Mesenteric fat pad (tissue), 1 donor: ENCODE measurements around the gene PTGIS. TPM values are rescaled to one million over a fixed set of nuclear protein-coding genes. Genes with fewer than 3 reads are reported as not detected.
A peak's percentile ranks its signal among the peaks of the same experiment; 100 is the strongest.
"Not testable (repeated sequence)": the region's sequence is repeated elsewhere in the genome, so short reads cannot be mapped to it uniquely, and the experiment has no call there.

Source experiments
- DNase-seq: peaks from one replicate; pipeline ENCODE4 v3.0.0-alpha.2; 2020; ENCODE audit warnings: low spot score
- long read RNA-seq: library from polyadenylated mRNA; unstranded; transcript quantifications from one replicate; pipeline ENCODE4 v2.0.0, GENCODE V29; 2020
- total RNA-seq: library from RNA; stranded (reverse); fragmentation: NEBNext Ultra II Directional; extraction: Animal tissue kit (Norgen Biotek cat#: 25700); gene quantifications from one replicate; pipeline ENCODE4 v1.2.1, GENCODE V29; 2021
- donor health status: DM: yes; HTN: yes; CAD: no.

Gene PTGIS
- total RNA-seq = 124 TPM
- long read RNA-seq, full-length matches to known transcripts = 18 of 65 reads
- long read RNA-seq, partial matches to known transcripts = 13 of 65 reads
- long read RNA-seq, other reads (novel, unspliced or antisense) = 34 of 65 reads

GRCh38 chr20:49567421-49568277, at the start of gene PTGIS:
Gene PTGIS (minus strand): TSS chr20:49568137. CDS start chr20:49568116, 21 bp downstream.
- DNase-seq = peak; percentile 89

DNA sequence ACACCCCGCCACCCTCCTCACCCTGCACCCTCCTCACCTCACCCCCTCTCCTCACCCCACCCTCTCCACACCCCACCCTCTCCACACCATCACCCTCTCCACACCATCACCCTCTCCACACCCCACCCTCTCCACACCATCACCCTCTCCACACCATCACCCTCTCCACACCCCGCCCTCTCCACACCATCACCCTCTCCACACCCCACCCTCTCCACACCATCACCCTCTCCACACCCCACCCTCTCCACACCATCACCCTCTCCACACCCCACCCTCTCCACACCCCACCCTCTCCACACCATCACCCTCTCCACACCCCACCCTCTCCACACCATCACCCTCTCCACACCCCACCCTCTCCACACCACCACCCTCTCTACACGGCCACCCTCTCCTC, 49.5 kb upstream of the PTGIS start:
- not testable (repeated sequence) for DNase-seq

DNA sequence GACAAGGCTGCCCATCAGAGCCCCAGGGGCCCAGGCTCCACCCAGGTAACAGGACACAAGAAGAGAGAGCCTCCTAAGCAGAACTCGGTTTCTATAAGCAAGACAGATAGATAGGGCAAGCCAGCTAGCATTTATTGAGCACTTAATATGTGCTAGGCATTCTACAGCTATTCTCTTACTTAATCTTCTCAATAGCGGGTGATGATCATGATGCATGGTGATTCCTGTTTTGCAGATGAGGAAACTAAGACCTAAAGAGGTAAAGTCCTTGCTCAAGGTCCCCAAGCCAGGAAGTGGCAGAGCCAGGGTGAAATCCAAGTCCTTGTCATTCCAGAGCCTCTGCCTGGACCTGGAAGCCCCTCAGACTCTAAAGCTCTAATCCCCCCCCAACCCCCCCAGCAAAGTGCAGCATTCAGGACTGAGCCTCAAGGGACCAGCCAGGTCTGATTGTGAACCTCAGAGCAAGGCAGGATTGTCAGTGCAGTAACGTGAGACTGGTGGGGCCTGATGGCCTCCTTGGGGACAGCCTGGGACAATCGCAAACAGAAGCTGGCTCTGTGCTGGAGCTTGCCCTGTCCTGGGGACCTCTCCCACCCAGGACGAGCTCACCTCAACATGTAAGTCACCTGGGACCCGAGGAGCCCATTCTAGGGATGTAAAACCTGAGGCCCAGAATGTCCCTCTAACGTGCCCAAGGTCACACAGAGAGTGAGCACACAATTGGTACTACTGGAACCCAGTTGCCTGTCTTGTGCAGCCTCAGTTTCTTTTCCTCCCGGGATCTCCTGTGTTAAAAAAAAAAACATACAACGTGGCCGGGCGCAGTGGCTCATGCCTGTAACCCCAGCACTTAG, 48.4 kb upstream of the PTGIS start:
- DNase-seq = no peak

DNA sequence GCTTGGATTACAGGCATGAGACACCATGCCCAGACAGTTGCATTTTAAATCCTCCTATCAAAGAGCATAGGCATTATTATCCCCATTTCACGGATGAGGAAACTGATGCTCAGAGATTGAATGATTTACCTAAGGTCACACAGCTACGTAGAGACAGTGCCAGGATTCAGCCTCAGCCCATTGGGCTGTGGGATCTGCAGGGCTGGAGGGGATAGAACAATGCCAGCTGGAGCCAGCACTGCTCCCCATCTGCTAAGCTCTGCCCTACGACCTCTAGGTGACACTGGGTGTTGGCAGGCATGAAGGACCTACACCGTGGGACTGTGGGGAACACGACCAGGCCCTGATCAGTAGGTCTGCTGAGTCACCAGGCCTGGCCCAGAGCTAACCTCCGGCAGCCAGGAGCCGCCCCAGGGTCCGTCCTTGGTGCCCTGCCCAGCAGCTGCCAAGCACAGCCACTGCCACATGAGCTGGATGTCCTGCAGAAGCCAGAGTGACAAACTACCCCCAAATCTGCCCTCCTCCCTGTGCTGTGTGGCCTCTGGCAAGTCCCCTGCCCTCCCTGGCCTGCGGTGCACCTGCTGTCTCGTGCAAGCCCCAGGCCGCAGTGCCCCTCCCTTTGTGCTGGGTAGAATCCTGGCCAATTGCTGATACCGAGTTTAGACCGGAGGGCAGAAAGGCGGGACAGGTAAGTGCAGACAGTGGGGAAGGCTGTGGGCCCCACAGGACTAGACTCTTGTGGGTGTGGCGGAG, 47.6 kb upstream of the PTGIS start:
- DNase-seq = no peak

- DNase-seq = not testable (repeated sequence)
These were observed 47.1 kb upstream of the PTGIS start for GRCh38 chr20:49615051-49615400.

DNA sequence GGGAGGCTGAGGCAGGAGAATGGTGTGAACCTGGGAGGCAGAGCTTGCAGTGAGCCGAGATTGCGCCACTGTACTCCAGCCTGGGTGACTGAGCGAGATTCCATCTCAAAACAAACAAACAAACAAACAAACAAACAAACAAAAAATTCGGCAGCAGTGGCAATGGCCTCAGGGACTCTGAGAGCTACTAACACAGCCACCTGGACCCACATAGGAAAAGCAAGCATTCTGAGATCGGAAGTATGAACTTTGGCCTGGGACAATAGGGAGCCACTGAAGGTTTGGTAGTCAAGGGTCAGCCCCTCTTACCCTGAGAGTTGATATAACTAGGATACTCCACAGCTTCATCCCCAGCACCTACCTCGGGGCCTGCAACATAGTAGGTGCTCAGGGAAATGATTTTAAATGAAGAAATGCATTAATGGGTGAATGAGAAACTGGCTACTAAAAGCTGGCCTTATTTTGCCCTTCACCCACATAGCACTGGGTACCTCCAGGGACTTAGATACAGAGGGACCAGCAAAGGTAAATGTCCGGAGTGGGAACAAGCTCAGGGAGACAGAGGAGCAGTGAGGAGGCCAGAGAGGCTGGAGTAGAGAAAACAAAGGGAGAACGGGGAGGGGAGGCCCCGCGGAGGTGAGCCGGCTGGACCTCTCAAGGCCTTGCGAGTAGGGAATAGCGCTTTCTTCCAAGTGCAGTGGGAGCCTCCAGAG, 46.6 kb upstream of the PTGIS start:
- DNase-seq = no peak

- no peak for DNase-seq
These were observed 44.3 kb upstream of the PTGIS start for GRCh38 chr20:49612127-49612738.

GRCh38 chr20:49611539-49612126, 43.7 kb upstream of the PTGIS start:
- DNase-seq = not testable (repeated sequence)

- DNase-seq = peak; percentile 94
These were observed 43.0 kb upstream of the PTGIS start for GRCh38 chr20:49610691-49611538.

DNA sequence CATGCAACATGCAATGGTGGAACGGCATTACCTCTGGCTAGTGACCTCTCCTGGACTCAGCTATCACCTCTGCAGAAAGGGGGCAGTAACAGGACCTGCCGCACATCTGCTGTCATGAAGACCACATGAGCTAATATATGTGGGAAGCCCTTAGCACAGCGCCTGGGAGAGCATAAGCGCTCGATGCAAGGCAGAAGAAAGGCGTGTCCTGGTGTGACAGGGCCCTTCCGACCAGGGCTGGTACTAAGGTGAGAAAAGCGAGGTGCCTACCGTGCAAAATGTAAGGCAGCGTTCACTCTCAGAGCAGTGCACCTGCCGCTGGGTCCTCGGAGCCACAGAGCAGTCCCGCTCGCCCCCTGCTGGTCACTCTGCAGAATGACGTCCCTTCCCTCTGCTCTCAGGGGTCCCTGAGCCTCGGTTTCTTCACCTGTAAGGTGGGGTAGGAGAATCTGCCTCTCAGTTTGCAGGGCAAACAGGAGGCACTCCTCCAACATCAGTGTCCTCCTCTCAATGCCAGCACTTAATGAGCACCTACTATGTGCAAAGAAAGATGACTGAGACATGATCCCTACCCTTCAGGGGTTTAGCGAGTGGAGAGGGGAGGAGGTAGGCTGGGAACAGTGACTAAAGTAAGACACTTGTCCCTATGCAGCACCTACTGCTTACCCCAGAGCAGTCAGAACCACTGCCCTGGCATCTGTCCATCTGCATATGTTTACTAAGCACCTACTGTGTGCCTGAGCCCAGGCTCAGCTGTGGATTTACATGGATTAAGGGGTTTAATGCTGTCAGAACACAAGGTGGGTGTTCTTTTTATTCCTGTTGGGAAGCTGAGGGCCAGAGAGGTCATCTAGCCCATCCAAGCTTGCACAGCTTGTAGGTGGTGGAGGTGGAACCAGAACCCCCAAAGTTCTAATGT, 41.1 kb upstream of the PTGIS start:
- peak; percentile 92 for DNase-seq

GRCh38 chr20:49607568-49607967, 39.6 kb upstream of the PTGIS start:
- no peak for DNase-seq

- DNase-seq = no peak
These were observed 35.3 kb upstream of the PTGIS start for GRCh38 chr20:49603209-49603627.

DNA sequence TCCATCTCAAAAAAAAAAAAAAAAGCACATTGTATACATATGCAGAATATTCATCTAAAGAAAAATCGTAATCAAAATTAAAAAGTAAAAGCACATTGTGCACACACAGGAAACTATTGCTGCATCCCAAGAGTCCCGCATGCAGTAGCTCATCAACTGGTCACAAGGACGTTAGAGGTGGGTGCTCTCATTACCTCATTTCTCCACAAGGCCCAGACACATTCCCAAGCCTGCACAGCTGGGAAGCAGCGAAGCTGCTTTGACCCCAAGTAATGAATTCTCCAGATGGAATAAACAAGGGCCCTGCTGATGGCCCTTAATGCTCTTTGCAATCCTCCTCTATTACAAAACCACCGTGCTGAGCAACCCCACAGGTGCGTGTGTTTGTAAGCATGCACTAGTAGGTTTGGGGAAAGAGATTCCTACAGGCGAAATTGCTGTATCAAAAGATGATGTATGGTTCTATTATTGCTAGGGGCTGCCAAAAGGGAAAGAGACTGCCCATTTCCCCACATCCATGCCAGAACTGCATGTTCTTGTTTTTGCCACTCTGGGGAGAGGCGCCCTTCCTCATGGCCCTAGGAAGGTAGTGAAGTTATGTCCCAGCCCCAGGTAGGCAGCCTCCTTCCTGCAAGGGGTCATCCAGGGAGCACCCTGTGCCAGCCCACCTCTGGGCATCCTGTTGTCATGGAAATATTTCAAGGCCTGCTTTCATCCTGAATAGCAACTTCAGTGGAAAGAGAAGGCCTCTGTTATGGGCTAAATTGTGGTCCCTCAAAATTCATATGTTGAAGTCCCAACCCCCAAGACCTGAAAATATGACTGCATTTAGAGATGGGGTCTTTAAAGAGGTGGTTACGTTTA, 34.6 kb upstream of the PTGIS start:
- DNase-seq = no peak

DNA sequence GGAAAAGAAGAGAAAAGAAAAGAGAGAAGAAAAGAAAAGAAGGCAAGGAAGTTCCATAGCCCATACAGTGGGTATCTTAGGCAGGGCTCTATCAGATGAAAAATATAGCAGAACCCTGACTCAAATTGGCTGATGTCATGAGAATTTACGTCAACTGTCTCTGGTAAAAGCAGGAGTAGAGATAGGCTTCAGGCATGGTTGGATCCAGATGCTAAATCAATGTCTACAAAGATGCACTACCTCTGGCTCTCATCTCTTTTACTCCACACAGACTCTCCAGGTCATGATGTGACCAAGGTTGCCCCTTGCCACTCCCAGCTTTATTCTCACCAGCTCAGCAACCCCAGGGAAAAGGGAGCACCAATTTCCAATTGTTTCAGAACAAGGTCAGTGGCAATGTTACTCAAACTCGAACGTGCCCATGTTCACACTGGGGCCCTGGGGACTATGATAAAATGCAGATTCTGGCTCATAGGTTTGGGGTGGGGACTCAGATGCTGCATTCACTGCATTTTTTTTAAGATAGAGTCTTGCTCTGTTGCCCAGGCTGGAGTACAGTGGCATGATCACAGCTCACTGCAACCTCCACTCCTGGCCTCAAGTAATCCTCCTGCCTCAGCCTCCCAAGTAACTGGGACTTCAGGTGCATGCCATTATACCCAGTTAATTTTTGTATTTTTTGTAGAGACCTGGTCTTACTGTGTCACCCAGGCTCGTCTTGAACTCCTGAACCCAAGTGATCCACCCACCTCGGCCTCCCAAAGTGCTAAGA, 33.4 kb upstream of the PTGIS start:
- no peak for DNase-seq

- DNase-seq = no peak
These were observed 31.8 kb upstream of the PTGIS start for GRCh38 chr20:49599746-49600113.

- DNase-seq = no peak
These were observed 30.0 kb upstream of the PTGIS start for GRCh38 chr20:49597825-49598395.
